Measurements from ENCODE around the gene TPRX1.
A peak's percentile ranks its signal among the peaks of the same experiment; 100 is the strongest.
"Not testable (repeated sequence)": the region's sequence is repeated elsewhere in the genome, so short reads cannot be mapped to it uniquely, and the experiment has no call there.

The TPRX1 gene, protein sequence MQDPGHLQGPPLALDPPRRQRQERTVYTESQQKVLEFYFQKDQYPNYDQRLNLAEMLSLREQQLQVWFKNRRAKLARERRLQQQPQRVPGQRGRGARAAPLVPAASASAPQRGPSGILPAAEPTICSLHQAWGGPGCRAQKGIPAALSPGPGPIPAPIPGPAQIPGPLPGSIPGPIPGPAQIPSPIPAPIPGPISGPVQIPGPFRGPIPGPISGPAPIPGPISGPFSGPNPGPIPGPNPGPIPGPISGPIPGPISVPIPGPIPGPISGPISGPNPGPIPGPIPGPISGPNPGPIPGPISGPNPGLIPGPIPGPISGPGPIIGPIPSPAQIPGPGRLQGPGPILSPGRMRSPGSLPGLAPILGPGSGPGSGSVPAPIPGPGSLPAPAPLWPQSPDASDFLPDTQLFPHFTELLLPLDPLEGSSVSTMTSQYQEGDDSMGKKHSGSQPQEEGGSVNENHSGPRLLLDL

DNA sequence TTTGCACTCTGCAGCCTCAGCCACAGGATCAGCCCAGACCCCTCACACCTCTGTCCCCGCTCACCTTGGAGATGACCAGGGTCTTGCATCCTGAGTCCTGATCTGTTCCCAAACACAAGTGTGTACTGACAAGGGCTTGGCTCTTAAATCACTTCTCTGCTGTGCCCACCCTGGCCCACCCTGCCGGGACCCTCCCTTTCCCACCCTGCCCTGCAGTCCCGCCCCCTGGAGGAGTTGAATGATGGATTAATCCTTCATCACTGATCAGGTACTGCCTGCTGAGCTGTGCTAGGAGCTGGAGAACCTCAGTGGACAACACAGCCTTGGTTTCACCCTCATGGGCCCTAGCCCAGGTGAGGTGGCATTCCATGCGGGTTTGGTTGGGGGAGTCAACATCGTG is at the start of gene TPRX1:
TPRX1 (minus strand) TSS at position 101 of the 400 bp plus-strand sequence; CDS start at position 89, 12 bp downstream.
- DNase-seq, result not testable (repeated sequence)

DNA sequence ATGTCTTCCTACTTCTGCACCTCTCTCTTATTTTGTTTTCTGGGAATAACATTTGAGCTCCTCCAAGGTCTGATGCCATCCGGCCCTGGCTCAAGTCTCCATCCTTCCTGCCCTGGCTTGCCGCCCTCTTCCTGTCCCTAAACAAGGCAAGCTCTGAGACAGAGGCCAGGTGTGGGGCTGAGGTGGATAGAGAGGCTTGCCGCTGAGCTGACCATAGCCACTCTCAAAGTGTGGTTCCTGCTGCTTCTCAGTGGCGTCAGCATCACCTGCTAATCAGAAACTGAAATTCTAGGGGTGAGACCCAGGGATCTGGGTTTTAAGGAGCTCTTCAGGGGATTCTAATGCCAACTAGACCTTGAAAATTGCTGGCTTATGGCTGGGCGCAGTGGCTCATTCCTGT is 48.7 kb upstream of the TPRX1 start:
- DNase-seq, result no peak

DNA sequence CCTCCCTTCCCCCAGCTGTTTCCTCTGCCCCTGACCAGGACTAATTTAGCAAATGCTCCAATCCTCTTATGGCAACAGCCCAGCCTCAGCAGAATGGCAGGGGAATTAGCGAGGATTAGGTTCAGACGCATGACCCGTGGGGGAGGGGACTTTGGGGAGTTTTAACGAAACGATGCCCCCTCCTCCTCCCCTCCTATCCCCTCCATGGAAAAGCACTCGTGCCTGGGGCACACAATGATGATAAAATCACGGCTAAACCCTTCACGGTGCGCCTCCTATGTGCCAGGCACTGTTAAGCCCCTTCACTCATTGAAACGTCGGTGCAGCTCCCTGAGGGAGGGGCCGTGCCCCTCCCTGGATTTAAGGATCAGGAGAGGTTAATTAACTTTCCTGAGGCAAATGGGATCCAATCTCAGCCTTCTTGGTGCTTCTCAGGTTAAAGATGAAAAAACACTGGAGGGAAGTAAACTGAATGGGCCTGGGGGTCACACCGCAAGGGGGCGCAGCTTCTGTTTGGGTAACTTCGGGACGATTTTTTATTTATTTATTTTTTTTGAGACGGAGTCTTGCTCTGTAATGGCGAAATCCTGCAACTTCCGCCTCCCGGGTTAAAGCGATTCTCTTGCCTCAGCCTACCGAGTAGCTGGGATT is 44.6 kb upstream of the TPRX1 start:
- peak; percentile 67 for DNase-seq

DNA sequence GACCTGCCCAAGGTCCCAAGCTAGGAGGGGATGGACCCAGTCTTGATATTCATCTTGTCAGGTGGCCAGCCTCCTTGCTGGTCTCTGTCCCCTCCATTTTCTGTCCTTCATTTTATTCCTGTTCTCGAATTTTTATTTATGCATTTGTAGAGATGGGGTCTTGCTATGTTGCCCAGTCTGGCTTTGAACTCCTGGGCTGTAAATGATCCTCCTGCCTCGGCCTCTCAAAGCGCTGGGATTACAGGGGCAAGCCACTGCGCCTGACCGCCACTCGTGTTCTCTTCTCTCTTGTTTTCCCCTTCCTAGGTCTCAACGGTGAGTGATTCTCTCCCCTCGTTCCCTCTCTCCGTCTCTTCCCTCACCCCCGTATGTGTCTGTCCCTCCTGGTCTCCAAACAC is 44.1 kb upstream of the TPRX1 start:
- DNase-seq, result no peak

DNA sequence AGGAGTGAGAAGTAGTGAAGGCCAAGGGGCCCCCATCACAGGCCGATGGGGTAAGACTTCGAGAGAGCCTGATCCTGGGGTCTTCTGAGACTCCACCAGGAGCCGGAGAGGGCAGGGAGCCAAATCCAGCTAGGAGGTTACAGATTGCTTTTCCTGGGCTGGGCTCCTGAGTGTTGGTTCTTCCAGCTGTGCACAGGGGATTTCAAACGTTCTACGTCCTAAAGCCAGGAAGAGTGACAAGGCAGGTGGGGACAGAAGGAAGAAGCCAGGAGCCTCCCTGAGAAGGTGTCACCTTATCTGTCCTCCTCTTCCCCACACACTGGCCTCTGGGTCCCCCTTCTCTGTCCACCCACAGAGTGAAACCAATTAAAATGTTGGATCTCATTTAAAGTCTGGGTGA is 38.6 kb upstream of the TPRX1 start:
- no peak for DNase-seq

DNA sequence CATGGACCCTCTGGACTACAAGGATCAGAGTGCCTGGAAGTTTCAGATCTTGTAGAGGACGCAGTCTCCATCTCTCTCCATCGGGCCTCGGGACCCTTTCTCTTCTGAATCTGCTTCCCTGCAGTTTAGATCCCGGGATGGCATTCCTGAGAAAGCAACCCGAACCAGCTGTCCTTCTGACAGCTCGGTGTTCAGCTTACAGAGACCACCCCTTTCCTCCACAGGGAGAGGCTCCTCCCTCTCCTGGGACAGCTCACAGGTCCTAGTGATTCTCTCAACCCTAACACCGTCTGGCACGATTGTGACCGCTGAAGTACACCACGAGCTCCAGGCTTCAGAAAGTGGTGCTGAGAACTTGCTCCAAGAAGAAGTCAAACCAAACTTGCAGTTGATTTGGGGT is 35.6 kb upstream of the TPRX1 start:
- DNase-seq, result peak; percentile 79

DNA sequence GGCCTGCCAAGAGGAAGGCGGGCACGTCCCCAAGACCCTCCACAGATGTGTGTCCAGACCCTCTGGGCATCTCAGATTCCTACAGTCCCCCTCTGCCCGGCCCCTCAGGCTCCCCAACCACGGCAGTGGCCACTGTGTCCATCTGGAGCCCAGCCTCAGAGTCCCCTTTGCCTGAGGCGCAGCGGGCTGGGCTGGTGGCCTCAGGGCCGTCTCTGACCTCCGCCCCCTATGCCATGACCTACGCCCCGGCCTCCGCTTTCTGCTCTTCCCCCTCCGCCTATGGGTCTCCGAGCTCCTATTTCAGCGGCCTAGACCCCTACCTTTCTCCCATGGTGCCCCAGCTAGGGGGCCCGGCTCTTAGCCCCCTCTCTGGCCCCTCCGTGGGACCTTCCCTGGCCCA is 35.1 kb upstream of the TPRX1 start:
- no peak for DNase-seq

DNA sequence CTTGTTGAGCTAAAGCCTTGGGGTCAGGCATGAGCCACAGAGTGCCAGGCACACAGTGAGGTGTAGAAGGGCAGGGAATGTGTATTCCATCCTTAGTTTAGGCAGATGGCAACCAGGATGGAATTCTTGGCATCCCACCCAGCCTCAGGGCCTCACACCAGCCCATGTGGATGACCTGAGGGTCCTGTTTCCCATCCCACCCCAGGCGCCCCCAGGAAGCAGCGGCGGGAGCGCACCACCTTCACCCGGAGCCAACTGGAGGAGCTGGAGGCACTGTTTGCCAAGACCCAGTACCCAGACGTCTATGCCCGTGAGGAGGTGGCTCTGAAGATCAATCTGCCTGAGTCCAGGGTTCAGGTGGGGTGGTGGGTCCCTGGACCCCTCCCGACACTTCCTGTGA is 31.7 kb upstream of the TPRX1 start:
- no peak for DNase-seq

DNA sequence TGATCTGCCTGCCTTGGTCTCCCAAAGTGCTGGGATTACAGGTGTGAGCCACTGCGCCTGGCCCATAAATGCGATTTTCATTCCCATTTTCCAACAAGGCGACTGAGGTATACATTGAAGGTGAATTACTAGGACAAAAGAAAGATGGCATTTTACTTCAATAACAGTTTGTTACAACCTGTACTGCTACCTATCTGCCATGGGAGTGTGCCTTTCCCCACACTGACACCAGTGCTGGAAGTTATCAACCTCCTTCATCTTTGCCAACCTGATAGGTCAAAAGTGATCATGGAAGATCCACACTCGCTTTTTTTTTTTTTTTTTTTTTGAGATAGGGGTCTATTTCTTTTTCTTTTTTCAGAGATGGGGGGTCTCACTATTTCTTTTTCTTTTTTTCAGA is 28.4 kb upstream of the TPRX1 start:
- DNase-seq, result no peak

DNA sequence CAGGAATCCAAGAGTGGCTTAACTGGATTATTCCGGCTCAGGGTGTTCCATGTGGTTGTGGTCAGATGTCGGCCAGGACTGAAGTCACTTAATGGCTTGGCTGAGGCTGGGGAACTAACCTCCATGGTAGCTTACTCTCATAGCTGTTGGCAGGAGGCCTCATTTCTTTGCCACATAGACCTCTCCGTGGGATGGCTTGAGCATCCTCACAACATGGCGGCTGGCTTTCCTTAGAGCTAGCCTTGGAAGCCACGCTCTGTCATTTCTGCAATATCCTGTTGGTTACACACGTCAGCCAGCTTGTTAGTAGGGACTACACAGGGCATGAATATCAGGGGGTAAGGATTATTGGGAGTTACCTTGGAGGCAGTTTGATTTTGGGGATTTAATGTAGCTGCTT is 22.4 kb upstream of the TPRX1 start:
- DNase-seq, result no peak

DNA sequence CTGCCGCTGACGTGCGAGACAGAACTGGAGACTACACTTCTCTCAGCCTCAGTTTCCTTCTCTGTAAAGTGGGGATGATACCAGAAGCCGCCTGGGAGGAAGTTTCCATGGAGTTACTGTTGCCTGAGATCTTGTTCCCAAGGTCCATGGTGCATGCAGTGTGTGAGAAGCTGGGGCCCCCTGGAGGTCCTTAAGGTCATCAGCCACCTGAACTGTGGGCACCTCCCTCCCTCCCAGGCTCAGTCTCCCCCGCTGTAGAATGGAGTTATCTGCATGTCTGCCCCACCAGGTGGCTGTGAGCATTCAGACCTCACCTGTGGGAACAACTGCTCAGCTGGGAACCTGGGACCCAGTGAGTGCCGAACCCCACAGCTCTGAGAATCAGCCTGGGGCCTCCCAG is 20.0 kb upstream of the TPRX1 start:
- DNase-seq, result no peak

DNA sequence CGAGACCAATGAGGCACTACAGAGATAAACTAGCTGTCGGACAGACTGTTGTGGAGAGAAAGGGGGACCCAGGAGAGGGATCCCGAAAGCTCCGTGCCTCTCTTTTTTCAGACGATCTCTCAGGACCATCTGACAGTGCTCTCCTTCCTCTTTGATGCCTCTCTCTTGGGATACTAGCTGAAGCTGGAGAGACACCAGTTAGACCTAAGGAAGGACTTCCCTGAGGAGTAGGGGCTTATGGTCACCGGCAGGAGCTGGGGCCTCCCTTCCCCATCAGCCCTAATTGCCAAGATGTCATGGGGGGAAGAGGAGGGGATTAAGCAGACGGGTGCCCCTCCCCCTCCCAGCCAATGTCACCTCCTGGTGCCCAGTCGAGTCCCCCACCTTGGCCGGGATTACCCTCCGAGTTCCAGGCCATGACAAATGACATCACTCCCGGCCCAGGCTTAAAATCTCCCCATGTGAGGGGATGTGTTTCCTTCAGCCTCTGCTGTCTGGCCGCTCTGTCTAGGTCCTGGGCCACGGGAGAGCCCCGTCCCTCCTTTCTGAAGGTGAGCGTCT is 17.2 kb upstream of the TPRX1 start, which contains the start of gene CRX:
CRX (plus strand) TSS at position 478 of the 561 bp plus-strand sequence. CDS start 12,507 bp downstream, outside the sequence.
- DNase-seq, result no peak

DNA sequence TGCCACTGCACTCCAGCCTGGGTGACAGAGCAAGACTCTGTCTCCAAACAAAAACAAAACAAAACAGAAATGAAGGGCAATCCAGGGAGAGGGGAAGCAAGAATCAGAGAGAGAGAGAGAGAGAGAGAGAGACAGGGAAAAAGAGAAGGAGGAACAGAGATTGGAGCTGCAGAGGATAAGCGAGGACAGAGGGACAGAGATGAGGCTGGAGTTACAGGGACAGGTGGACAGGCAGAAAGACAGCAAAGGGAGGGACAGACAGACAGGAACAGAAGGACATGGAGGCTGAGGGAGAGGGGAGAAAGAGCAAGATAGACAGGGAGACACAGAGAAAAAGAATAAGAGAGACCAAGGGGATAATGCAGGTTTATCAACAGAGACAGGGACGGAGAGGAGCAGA is 16.1 kb upstream of the TPRX1 start:
- DNase-seq, result no peak

DNA sequence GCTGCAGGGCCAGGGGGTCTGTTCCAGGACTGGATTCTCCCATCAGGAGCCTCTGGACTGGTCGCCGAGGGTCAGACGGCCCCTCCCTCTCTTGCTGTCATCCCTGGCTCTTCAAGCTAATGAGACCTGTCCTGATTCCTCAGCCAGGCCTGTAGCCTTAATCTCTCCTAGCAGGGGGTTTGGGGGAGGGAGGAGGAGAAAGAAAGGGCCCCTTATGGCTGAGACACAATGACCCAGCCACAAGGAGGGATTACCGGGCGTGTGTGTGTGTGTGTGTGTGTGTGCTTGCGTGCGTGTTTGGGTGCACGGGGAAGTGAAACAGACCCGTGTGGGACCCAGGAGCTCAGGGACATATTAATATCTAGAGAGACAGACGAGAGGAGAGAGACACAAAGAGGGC is 15.5 kb upstream of the TPRX1 start:
- peak; percentile 78 for DNase-seq

DNA sequence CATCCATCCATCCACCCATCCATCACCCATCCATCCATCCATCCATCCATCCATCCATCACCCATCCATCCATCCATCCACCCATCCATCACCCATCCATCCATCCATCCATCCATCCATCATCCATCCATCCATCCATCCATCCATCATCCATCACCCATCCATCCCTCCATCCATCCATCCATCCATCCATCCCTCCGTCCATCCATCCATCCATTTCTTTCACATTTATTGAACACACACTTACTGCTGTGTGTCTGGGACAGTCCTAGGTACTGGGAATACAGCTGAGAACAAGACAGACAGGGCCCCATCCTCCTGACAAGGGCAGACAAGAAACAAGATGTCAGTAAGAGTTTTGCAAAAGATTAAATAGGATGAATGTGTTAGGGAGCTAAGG is 13.9 kb upstream of the TPRX1 start:
- not testable (repeated sequence) for DNase-seq

DNA sequence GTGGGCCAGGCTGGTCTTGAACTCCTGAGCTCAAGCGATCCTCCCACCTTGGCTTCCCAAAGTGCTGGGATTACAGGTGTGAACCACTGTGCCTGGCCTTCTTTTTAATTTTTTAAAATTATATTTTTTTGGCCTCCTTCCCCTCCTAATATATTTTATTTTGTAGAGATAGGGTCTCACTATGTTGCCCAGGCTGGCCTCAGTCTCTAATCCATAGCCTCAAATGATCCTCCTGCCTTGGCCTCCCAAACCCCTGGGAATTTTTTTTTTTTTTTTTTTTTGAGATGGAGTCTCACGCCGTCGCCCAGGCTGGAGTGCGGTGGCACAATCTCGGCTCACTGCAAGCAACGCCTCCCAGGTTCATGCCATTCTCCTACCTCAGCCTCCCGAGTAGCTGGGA is 11.9 kb upstream of the TPRX1 start:
- not testable (repeated sequence) for DNase-seq

DNA sequence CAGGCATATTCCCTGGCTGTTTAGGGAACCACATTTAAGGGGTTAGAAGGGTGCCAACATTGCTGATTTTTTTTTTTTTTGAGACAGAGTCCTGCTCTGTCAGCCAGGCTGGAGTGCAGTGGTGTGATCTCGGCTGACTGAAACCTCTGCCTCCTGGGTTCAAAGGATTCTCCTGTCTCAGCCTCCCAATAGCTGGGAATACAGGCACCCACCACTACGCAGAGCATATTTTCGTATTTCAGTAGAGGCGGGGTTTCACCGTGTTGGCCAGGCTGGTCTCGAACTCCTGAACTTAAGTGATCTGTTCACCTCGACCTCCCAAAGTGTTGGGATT is 9.6 kb upstream of the TPRX1 start:
- DNase-seq, result no peak

DNA sequence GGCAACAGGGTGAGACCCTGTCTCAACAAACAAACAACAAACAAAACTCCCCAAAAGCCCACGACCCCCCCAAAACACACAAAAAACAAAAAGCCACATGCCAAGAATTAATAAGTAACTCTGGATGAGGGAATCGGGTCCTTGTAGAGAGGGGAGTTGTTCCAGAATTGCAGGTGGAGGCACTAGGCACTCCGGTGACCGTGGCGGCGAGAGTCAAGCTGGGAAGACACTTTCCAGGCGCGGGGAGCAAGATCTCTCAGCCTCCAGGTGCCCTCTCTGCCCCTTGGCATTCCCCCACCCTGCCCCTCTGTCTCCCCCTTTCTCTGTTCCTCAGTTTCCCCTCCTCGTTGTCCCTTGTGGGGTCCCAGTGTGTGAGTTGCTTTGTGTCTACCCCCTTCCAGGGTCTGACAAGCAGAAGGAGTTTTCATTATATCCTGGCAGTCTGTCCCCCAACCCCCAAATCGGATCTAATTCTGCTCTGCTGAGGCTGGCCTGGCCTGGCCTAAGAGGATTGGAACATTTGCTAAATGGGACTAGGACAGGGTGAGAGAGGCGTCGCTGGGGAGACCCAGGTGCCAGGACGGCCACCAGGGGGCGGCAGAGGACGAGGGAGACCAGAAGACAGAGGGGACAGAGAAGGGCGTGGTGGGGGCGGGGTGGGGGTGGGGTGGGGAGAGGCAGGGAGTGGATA is 9.1 kb upstream of the TPRX1 start:
- DNase-seq, result peak; percentile 92

DNA sequence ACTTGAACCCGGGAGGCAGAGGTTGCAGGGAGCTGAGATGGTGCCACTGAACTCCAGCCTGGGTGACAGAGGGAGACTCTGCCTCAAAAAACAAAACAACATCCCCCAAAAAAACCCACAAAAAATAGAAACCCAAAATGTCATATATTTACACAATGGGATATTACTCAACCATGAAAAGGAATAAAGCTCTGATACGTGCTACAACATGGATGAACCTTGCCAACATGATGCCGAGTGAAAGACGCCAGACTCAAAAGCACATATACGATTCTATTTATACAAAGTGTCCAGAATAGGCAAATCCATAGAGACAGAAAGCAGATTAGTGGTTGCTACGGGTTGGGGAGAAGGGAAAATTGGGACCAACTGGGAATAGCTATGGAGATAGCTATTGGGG is 2.1 kb upstream of the TPRX1 start:
- no peak for DNase-seq

DNA sequence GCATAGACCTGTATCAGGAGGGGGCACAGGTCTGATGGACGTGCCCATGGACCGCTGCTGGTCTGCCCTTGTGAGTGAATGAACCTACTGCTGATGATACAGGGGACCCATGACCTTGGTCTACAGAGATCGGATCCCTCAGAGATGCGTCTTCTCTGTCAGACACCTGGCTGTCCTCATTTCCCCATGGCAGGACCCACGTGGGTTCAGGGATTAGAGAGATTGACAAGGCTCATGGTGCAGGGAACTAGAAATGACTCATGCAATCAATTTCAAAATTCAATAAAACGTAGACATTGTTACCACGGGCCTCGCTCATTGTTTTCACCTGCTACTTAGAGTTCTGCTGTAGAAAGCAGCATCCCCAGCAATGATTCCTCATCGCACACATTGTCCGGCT is 962 bp upstream of the TPRX1 start:
- DNase-seq, result no peak

DNA sequence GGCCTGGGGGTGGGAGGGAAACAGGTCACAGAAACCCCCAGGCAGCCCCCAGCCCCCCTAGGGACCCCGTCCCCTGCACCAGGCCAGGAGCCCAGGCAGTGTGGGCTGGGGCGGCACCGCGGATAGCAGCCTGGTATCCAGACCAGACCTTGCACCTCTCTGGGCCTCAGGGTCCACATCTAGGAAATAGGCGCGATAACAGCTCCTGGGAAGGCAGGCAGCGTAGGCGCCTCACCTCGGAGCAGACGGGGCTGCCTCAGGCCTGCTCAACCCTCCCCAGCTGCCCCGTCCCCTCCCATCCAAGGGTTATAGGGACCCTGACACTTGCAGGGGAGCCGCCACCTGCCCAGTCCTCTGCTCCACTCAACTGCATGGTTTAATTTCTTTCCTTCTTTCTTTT is 680 bp downstream of the TPRX1 start:
- DNase-seq, result not testable (repeated sequence)

DNA sequence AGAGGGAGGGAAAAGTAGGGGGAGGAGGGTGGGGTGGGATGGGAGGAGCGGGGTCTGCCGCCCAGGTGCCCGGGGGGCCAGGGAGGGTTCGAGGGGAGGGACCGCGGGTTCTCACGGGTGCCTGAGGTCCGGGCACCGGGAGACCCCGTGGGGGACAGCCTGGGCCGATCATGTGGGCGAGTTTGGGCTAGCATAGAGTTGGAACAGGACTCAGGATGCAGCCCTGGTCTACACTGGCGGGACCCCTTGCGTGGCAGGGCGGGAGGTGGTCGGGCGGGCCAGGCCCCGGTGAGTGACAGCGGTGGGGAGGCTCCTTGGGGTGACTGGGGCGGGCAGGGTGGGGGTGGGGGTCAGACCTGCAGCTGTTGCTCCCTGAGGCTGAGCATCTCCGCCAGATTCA is 1.2 kb downstream of the TPRX1 start:
- not testable (repeated sequence) for DNase-seq

DNA sequence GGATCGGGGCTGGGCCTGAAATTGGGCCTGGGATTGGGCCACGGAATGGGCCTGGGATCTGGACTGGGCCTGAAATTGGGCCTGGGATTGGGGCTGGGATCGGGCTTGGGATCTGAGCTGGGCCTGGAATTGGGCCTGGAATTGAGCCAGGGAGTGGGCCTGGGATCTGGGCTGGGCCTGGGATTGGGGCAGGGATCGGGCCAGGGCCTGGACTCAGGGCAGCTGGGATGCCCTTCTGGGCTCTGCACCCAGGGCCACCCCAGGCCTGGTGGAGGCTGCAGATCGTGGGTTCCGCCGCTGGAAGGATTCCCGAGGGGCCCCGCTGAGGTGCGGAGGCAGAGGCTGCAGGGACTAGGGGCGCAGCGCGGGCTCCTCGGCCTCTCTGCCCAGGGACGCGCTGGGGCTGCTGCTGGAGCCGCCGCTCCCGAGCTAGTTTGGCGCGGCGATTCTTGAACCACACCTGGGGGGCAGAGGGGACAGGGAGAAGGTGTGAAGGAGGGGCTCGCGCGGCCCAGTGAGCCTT is 1.8 kb downstream of the TPRX1 start:
- no peak for DNase-seq

Measured in islet precursor cell (in vitro differentiated cells).